ENCODE measurements around the gene CLPTM1L. TPM values are rescaled to one million over a fixed set of nuclear protein-coding genes. Genes with fewer than 3 reads are reported as not detected.
"Not testable (repeated sequence)": the region's sequence is repeated elsewhere in the genome, so short reads cannot be mapped to it uniquely, and the experiment has no call there.

The CLPTM1L gene
- polyA plus RNA-seq, 1 experiment: 85.5 TPM

DNA sequence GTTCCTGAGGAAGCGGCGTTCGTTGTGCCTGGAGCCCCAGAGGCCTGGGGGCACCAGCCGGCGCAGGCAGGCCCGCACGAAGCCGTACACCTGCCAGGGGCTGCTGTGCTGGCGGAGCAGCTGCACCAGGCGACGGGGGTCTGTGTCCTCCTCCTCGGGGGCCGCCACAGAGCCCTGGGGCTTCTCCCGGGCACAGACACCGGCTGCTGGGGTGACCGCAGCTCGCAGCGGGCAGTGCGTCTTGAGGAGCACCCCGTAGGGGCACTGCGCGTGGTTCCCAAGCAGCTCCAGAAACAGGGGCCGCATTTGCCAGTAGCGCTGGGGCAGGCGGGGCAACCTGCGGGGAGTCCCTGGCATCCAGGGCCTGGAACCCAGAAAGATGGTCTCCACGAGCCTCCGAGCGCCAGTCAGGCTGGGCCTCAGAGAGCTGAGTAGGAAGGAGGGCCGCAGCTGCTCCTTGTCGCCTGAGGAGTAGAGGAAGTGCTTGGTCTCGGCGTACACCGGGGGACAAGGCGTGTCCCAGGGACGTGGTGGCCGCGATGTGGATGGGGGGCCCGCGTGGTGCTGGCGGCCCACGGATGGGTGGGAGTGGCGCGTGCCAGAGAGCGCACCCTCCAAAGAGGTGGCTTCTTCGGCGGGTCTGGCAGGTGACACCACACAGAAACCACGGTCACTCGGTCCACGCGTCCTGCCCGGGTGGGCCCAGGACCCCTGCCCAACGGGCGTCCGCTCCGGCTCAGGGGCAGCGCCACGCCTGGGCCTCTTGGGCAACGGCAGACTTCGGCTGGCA, 51.3 kb downstream of the CLPTM1L start:
- ChIA-PET POLR2A (no interaction called here), CTCF (no interaction called here)
- DNase-seq (ENCODE audit: low read depth, low spot score): no peak
- H3K27me3 ChIP-seq (ENCODE audit: control insufficient read depth, insufficient read depth, low read length): peaks cover 15% of the 10 kb centered on the region
- H3K4me3 ChIP-seq (ENCODE audit: low read depth, low read length): no peak overlapping the region
- TF ChIP-seq, protein P1, sequence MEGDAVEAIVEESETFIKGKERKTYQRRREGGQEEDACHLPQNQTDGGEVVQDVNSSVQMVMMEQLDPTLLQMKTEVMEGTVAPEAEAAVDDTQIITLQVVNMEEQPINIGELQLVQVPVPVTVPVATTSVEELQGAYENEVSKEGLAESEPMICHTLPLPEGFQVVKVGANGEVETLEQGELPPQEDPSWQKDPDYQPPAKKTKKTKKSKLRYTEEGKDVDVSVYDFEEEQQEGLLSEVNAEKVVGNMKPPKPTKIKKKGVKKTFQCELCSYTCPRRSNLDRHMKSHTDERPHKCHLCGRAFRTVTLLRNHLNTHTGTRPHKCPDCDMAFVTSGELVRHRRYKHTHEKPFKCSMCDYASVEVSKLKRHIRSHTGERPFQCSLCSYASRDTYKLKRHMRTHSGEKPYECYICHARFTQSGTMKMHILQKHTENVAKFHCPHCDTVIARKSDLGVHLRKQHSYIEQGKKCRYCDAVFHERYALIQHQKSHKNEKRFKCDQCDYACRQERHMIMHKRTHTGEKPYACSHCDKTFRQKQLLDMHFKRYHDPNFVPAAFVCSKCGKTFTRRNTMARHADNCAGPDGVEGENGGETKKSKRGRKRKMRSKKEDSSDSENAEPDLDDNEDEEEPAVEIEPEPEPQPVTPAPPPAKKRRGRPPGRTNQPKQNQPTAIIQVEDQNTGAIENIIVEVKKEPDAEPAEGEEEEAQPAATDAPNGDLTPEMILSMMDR (IDR thresholded peaks at IDR 0.05; ENCODE audit: low read depth, low read length): no peak
- H3K27ac ChIP-seq (ENCODE audit: low read depth, low read length): no peak overlapping the region
- H3K9me3 ChIP-seq (ENCODE audit: control insufficient read depth, insufficient read depth, low read length): peaks cover 35% of the 10 kb centered on the region; the same call in 1 of the 2 replicates

DNA sequence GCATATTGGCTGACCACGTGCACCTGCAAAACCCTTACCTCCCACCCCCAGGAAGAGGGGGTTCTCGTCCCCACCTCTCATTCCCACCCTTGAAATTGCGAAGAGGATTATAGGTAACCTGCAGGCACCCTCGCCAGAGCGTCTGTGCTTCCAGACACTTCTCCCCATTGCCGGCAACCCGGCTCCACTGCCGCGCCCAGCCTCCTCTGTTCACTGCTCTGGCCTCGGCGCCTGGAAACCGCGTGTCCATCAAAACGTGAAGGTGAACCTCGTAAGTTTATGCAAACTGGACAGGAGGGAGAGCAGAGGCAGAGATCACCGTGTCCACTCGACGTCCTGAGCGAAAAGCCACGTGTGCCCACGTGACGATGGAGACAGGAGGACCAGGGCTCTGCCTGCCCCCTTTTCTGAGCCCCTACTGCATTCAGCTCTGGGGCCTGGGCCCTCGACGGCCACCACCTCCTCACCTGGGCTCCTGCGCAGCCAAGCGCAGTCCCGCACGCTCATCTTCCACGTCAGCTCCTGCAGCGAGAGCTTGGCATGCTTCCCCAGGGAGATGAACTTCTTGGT, 52.0 kb downstream of the CLPTM1L start:
- Histone ChIP-seq H3K9me3 (ENCODE audit: control insufficient read depth, insufficient read depth, low read length) (peaks cover 39% of the 10 kb centered on the region), H3K27me3 (ENCODE audit: control insufficient read depth, insufficient read depth, low read length) (peaks cover 15% of the 10 kb centered on the region), H3K27ac (ENCODE audit: low read depth, low read length) (no peak overlapping the region), H3K4me3 (ENCODE audit: low read depth, low read length) (no peak overlapping the region)
- DNase-seq (ENCODE audit: low read depth, low spot score): no peak
- CTCF ChIA-PET: no interaction called here
- TF ChIP-seq, protein P1 (IDR thresholded peaks at IDR 0.05; ENCODE audit: low read depth, low read length): no peak
- POLR2A ChIA-PET: no interaction called here

DNA sequence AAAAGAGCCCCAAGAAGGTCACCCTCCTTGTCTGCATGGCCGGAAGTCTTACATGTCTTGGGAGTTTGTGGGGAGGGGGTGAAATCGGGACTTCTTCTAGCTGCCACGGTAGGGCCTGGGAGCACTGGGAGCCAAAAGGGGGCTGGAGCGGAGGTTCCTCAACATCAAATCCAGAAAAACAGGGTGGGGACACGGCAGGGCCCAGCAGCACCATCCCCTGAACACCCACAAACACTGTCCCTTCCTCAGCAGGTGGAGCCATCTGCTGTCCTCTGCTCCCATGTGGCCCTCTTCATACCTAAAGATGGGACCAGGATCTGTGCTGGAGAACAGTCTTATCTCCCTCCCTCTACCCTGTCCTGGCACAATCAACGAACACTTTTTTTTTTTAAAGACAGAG, 52.8 kb downstream of the CLPTM1L start:
- ChIA-PET POLR2A (no interaction called here), CTCF (no interaction called here)
- H3K4me3 ChIP-seq (ENCODE audit: low read depth, low read length): no peak overlapping the region

DNA sequence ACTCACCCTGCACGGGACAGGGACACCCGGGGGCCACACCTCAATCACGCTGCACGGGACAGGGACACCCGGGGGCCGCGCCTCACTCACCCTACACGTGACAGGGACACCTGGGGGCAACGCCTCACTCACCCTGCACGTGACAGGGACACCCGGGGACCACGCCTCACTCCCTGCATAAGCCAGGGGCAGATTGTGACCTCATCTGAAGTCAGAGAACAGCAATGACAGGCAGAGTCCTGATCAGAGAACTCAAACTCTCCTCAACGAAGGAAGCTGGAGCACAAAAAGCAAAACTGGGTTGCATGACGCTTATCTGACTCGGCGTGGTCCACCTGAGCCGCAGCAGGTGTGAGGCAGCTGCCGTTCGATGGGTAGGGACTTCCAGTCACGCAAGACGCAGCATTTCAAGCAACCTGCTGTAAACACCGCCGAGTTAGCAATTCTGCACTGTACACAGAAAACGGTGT, 53.3 kb downstream of the CLPTM1L start:
- POLR2A ChIA-PET: no interaction called here

More for the DNA sequence above, 52.8 kb downstream of the CLPTM1L start:
- H3K27ac ChIP-seq (ENCODE audit: low read depth, low read length): no peak overlapping the region
- TF ChIP-seq, protein P1 (IDR thresholded peaks at IDR 0.05; ENCODE audit: low read depth, low read length): no peak
- H3K27me3 ChIP-seq (ENCODE audit: control insufficient read depth, insufficient read depth, low read length): peaks cover 13% of the 10 kb centered on the region
- H3K9me3 ChIP-seq (ENCODE audit: control insufficient read depth, insufficient read depth, low read length): peaks cover 39% of the 10 kb centered on the region
- DNase-seq (ENCODE audit: low read depth, low spot score): no peak

DNA sequence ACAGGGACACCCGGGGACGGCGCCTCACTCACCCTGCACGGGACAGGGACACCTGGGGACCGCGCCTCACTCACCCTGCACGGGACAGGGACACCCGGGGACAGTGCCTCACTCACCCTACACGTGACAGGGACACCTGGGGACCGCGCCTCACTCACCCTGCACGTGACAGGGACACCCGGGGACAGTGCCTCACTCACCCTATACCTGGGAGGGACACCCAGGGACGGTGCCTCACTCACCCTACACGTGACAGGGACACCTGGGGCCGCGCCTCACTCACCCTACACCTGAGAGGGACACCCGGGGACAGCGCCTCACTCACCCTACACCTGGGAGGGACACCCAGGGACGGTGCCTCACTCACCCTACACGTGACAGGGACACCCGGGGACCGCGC, 53.9 kb downstream of the CLPTM1L start:
- POLR2A ChIA-PET; DNase-seq (ENCODE audit: low read depth, low spot score); H3K4me3 ChIP-seq (ENCODE audit: low read depth, low read length); CTCF ChIA-PET; H3K27ac ChIP-seq (ENCODE audit: low read depth, low read length); H3K27me3 ChIP-seq (ENCODE audit: control insufficient read depth, insufficient read depth, low read length): not testable (repeated sequence)
- H3K9me3 ChIP-seq (ENCODE audit: control insufficient read depth, insufficient read depth, low read length): peaks cover 40% of the 10 kb centered on the region

More for the DNA sequence above, 53.3 kb downstream of the CLPTM1L start:
- no peak for DNase-seq (ENCODE audit: low read depth, low spot score)
- no peak overlapping the region for H3K27ac ChIP-seq (ENCODE audit: low read depth, low read length)
- TF ChIP-seq, protein P1 (IDR thresholded peaks at IDR 0.05; ENCODE audit: low read depth, low read length): no peak
- peaks cover 39% of the 10 kb centered on the region for H3K9me3 ChIP-seq (ENCODE audit: control insufficient read depth, insufficient read depth, low read length)
- H3K27me3 ChIP-seq (ENCODE audit: control insufficient read depth, insufficient read depth, low read length): peaks cover 10% of the 10 kb centered on the region
- CTCF ChIA-PET: no interaction called here
- H3K4me3 ChIP-seq (ENCODE audit: low read depth, low read length): no peak overlapping the region

DNA sequence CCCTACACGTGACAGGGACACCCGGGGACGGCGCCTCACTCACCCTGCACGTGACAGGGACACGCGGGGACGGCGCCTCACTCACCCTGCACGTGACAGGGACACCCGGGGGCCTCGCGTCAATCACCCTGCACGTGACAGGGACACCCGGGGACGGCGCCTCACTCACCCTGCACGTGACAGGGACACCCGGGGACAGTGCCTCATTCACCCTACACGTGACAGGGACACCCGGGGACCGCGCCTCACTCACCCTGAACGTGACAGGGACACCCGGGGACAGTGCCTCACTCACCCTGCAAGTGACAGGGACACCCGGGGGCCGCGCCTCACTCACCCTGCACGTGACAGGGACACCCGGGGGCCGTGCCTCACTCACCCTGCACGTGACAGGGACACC, 55.3 kb downstream of the CLPTM1L start:
- POLR2A ChIA-PET; H3K27ac ChIP-seq (ENCODE audit: low read depth, low read length); DNase-seq (ENCODE audit: low read depth, low spot score): not testable (repeated sequence)

More for the DNA sequence above, 55.3 kb downstream of the CLPTM1L start:
- H3K27me3 ChIP-seq (ENCODE audit: control insufficient read depth, insufficient read depth, low read length); CTCF ChIA-PET; H3K4me3 ChIP-seq (ENCODE audit: low read depth, low read length): not testable (repeated sequence)
- H3K9me3 ChIP-seq (ENCODE audit: control insufficient read depth, insufficient read depth, low read length): peaks cover 50% of the 10 kb centered on the region

Data from AG04450 (cell line).